Measurements from ENCODE around the gene NPY4R2.
"Not testable (repeated sequence)": the region's sequence is repeated elsewhere in the genome, so short reads cannot be mapped to it uniquely, and the experiment has no call there.

GRCh38 chr10:47962785-47963184 lies 44.3 kb downstream of the NPY4R2 start:
- not testable (repeated sequence) for TF ChIP-seq POLR2A, CTCF (IDR thresholded peaks at IDR 0.05)

Data from prostate gland (tissue), 2 donors.